GM19023 (cell line): ENCODE measurements around the gene NOB1.
"Not testable (repeated sequence)": the region's sequence is repeated elsewhere in the genome, so short reads cannot be mapped to it uniquely, and the experiment has no call there.

ENCODE experiments used
- ATAC-seq: cut with Tn5 transposase; IDR thresholded peaks from one replicate; pipeline ENCODE4 v1.9.1; 2021; ENCODE audit warnings: mild to moderate bottlenecking, moderate library complexity; ENCODE audit not compliant: unreplicated experiment

The NOB1 gene

GRCh38 chr16:69761983-69762813 is 7.5 kb upstream of the NOB1 start, which contains the start of gene WWP2:
WWP2 (plus strand) TSS chr16:69762332; CDS start chr16:69787011, 24,679 bp downstream.
- ATAC-seq, result peak; percentile 76

- ATAC-seq, result not testable (repeated sequence)
Observed at GRCh38 chr16:69757375-69757774, 2.6 kb upstream of the NOB1 start.

- ATAC-seq, result no peak
Observed at GRCh38 chr16:69756705-69757104, 2.0 kb upstream of the NOB1 start.

- no peak for ATAC-seq
Observed at GRCh38 chr16:69754143-69754468, 620 bp downstream of the NOB1 start.

GRCh38 chr16:69748694-69749345 is 5.9 kb downstream of the NOB1 start:
- no peak for ATAC-seq

GRCh38 chr16:69747115-69747514 is 7.6 kb downstream of the NOB1 start:
- no peak for ATAC-seq

GRCh38 chr16:69745959-69746358 is 8.8 kb downstream of the NOB1 start:
- ATAC-seq, result no peak

- no peak for ATAC-seq
Observed at GRCh38 chr16:69745232-69745612, 9.5 kb downstream of the NOB1 start.

GRCh38 chr16:69744363-69745231 is 10.1 kb downstream of the NOB1 start:
- no peak for ATAC-seq

GRCh38 chr16:69741951-69742904 is 12.5 kb downstream of the NOB1 start:
- ATAC-seq, result no peak

GRCh38 chr16:69741519-69741918 is 13.2 kb downstream of the NOB1 start:
- ATAC-seq, result no peak

GRCh38 chr16:69732101-69732500 is 22.6 kb downstream of the NOB1 start:
- ATAC-seq, result no peak

- ATAC-seq, result not testable (repeated sequence)
Observed at GRCh38 chr16:69731280-69731679, 23.4 kb downstream of the NOB1 start.

GRCh38 chr16:69729030-69729429 is 25.7 kb downstream of the NOB1 start:
- not testable (repeated sequence) for ATAC-seq

GRCh38 chr16:69727916-69728270 is 26.8 kb downstream of the NOB1 start:
- ATAC-seq, result no peak

GRCh38 chr16:69726313-69727060 is 28.2 kb downstream of the NOB1 start, which contains the start of gene NQO1:
NQO1 (minus strand) TSS chr16:69726560; CDS start chr16:69726439, 121 bp downstream.
- peak; percentile 99 for ATAC-seq

GRCh38 chr16:69725480-69726312 is 29.0 kb downstream of the NOB1 start:
- no peak for ATAC-seq

- ATAC-seq, result no peak
Observed at GRCh38 chr16:69724981-69725479, 29.7 kb downstream of the NOB1 start.
